RCC 7860 (cell line): ENCODE measurements around the gene TMEM115.

Source experiments
- DNase-seq: peaks from one replicate; pipeline ENCODE4 v3.0.0-alpha.2; 2015; ENCODE audit warnings: low spot score
- FAIRE-seq: peaks from 2 replicates; lab custom pipeline; 2012; peaks lifted over from hg19 to GRCh38; lab: Jason Lieb, UNC

TMEM115 gene, protein sequence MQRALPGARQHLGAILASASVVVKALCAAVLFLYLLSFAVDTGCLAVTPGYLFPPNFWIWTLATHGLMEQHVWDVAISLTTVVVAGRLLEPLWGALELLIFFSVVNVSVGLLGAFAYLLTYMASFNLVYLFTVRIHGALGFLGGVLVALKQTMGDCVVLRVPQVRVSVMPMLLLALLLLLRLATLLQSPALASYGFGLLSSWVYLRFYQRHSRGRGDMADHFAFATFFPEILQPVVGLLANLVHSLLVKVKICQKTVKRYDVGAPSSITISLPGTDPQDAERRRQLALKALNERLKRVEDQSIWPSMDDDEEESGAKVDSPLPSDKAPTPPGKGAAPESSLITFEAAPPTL

DNA sequence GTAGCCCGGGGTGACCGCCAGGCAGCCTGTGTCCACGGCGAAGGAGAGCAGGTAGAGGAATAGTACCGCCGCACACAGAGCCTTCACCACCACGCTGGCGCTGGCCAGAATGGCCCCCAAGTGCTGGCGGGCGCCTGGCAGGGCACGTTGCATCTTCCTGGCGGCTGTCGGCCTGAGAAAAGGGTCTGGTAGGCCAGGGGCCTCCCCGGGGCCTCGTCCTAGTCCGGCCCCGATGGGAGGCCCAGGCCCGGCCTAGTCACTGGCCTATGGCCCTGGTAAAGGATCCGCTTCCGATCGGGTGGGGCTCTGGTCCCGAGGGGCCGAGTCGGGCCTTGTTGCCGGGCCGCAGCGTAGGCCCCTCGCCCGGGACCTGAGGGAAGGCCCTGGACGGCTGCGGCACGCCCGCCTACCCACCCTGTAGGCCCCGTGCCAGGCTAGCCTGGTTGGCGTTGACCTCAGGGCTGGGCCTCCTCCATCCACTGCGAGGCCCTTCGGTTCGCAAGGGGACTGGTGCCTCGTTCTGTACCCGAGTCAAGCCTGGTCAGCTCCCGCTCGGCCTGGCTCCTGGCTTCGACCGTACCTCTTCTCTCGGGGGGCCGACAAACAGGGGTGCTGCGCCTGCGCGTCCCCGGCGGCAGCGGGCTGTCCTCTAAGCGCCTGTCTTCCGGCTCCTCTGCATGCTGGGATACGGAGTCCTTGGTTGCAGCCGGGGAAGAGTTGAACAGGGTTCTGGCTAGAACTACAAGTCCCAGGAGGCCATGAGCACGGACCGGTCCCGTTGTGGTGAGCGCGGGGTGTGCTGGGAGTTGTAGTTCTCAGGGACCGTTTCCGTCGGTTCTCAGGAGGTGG is at the start of gene TMEM115:
TMEM115 (minus strand) TSS at position 611 of the 849 bp plus-strand sequence; CDS start at position 153, 458 bp downstream.
- FAIRE-seq (peak; percentile 84), DNase-seq (peak; percentile 95)

DNA sequence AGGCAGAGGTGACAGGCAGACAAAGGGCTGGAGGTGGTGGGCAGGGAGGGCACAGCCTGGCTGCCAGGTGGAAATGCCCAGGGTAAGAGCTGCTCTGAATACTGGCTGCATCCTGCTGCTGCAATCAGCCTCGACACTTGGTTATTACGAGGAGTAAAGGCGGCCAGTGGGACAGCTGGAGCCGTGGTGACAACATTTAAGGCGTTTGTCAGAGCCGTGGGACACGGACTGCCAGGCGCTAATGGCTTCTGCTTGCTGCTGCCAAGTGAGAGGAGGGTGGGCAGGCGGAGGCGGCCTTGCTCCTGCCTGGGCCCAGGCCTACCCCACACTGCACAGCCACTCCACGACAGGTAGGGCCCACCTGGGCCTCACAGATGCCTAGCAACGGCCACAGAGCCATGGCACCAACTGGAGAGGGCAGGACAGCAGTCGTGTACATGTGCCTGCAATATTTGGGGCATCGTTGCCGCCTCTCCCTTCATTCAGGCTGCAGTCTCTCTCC is 49.2 kb upstream of the TMEM115 start:
- DNase-seq (no peak), FAIRE-seq (no peak)

DNA sequence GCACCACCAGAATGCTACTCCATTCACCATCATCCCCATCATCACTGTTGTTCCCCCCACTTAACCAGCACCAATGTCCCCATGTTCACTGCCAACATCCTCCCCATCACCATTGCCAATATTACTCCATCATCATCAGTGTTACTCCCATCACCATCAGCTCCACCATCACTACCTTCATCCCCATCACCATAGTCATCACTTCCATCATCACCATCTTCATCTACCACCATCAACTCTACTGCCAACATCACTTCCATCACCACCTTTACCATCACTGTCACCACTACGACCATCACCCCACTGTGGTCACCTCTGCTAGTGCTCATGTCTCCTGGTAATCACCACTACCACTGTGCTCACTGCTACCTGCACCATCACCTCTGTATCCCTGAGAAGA is 47.2 kb upstream of the TMEM115 start:
- FAIRE-seq: no peak
- no peak for DNase-seq

DNA sequence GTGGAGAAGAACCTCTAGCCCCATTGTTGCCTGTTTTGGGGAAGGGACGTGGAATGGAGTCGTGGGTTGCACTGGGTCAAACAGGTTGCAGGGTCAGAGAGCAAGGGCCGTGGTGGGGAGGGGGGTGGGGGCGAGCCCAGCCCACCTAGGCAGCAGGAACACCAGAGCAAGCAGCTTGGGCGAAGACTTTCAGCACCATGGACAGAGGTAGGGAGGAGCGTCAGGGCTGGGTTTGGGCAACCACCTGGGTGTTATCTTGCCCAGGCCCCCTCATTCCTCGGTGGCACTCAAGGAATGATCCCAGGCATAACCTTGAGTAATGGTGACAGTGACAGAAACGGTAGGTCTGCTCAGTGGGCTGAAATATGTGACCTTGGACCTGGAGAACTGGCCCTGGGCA is 45.9 kb upstream of the TMEM115 start:
- FAIRE-seq (no peak), DNase-seq (no peak)

DNA sequence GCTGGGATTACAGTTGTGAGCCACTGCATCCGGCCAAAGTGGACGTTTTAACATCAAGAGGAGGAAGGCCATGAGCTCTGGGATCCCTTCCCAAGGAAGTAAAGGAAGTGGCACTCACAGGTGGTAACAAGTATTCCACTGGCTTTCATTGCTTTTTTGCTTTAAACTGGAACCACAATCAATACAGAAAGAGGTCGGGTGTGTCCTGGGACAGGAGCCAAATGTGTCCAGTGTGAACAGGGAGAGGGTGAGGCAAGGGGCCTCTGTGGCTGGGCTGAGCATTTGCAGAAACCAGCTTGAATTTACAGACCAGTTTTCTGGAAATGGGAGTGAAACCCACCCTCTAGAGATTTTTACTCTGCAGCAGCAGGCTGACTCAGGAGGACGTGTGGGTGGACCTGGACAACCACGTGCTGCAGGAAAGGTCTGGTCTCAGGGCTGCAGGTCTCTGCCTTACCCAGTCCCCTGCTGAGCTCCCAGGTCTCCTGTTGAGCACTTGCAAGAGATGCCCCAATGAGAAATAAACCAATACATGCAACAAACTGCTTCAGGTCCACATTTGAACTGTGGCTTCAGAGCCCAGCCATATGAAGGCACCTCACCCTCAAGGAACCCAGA is 42.8 kb upstream of the TMEM115 start:
- FAIRE-seq: no peak
- DNase-seq: no peak

DNA sequence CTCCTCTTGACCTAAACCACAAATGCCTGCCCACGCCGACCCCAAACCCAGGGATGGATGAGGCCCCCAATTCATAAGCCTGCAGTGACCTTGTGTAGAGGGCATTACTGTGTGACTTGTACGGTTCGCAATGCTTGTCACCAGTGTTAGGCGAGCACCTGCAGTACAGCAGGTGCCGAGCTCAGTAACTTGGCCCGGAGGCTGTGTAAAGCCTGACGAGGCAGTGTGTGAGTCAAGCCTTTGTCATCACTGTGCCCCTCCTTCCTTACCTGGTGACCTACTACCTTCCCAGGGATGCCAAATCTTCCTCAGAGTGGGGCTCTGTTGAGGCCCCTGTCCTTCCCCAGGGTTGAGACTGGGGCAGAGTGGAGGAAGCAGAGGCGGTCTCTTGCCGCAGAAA is 37.2 kb upstream of the TMEM115 start:
- DNase-seq: no peak
- FAIRE-seq: no peak

DNA sequence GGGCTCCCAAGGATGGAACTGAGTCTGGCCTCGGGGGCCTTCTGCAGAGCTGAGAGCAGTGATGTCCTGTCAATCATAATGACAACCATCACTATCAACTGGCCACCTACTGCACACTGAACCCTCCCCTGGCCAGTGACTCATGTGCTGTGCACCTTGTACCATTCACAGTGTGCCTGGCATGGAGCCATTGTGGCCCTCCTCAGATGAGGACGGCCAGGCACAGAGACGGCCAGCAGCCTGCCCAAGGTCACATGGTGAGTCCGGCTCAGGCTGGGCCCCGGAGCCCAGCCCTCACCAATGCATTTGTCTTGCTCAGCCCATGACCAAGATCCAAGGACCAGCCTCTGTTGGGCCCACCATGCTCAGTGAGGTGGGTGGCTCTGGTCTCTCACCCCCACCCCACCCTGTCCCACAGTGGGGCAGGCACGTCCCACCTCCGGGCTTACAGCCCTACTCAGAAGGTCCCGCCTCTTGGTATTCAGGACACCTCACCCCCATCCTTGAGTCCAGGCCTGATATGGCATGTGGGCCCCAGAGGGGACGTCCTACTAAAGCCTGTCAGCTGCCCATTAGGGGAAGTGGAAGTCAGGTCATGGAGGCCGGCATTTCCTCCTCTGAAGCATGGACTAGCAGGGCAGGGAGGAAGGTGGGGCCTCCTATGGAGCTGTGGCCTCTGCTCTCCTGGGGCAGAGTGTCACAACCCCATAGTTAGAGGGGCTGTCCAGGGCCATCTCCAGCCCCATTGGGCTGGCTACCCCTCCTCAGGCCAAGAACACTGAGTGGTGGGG is 35.9 kb upstream of the TMEM115 start:
- FAIRE-seq (no peak), DNase-seq (no peak)

DNA sequence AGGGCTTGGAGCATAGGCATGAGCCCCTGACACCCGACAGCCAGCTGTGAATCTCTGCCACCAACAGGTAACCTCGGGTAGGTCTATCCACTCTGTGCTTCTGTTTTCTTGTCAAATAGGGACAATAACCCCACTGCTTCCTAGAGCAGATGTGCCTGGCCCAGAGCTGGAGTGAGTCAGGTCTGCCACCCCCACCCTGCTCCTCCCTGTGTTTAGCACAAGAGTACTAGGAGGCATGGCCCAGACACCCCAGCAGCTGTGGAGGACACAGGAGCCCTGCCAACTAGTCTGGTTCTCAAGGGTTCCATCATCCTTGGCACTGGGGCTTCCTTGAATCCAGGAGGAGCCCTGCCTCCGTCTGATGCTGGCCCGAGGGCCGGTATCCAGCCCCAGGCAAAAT is 33.7 kb upstream of the TMEM115 start:
- DNase-seq (no peak), FAIRE-seq (no peak)

DNA sequence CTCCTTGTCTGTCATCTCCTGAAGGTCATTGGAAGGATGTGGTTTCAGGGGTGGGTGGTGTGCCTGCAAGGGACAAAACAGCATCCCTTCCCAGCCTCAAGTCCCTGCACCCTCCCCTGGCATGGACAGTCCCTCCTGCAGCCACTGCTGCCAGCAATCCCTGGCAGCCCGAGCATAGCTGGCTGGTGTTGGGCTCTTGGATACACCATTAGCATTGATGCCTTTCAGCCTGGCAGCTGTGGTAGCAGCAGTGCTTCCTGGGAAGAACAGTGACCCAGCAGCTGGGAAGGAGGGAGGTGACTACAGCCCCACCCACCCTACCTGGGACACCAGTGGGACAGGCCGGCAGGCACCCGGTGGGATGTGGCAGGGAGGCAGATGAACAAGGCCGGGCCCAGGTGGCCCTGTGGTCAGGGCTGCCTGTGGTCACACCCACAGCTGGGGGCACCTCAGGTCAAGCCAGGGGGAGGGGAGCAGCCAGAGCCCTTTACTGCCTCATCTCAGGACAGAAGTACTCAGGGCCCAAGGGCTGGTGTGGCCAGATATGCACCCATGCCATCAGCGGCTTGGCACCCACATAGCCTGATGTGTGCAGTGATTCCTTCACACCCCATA is 32.9 kb upstream of the TMEM115 start:
- DNase-seq (no peak), FAIRE-seq (no peak)

DNA sequence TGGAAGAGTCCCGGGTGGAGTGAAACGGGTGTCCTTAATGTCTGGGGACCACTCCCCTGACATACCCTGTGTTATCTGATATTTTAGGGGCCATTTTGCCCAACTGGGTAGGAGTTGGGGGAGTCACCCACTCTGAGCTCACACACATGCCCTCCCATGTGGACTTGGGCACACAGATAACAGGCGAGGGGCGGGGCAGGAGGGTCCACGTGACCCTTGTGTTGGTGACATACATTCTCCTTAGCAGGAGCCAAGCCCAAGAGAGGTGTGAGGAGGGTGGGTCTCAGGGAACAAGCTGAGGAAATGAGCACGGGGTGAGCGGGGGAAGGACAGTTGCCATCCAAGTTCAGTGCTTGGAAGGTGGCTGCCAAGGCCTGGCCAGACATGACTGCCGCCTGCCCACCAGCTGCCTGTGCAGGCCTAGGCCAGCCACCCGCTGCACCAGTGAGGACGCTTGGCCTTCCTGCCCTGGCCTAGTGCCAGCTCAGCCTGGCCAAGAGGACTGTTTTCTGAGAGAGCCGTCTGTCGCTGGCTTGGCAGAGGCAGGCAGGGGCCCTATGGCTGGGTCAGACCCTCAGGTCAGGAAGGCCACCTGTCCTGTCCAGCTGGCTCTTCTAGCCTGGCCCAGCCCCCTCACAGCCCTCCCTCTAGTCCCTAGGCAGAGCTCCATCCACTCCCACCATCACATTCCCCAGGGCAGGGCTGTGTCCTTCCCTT is 31.3 kb upstream of the TMEM115 start:
- FAIRE-seq (no peak), DNase-seq (no peak)

DNA sequence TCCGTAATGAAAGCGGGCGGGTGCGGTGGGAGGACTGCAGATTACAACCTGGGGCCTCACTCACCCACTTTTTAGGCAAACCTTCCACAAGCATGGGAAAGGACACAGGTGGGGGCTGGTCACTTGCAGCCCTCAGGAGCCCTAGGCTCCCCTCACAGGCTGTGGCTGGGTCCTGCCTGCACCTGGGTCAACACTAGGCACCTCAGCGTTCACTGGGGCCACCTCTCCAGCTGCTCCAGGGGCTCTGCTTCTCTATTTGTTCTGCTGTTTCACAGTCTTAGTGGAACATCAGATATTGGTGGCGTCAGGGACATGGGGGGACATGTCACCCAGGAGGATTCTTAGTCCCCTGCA is 30.1 kb upstream of the TMEM115 start:
- DNase-seq (no peak), FAIRE-seq (no peak)

DNA sequence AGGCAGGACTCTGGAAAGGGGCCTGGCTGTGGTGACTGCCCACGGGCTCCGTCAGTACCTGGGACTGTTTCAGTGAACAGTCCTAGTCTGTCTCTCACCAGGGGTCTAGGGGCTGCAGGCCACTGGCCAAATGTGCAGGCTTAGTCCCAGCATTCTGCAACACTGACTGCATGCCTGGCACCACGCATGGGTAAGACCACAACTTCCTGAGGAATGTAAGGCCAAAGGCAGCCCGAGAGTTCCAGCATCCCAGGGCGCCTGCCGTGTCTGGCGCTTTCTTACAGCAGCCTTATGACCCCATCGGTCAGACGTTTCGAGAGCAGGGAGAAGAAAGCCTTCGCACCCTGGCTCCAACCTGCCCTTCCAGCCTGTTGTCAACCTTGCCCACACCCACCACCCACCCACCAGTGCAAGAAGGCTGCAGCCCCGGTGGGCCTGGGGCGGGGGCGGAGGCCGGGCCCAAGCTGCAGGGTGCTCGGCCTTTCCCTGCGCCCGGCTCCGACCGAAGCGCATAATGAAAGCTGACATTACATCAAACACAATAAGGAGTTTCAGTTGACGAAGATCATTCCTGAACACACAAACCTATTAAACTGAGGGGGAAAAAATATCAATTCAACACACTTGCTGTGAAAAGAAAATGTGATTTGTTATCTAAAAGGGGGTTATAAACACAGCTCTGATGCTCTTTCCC is 29.5 kb upstream of the TMEM115 start:
- FAIRE-seq (no peak), DNase-seq (no peak)

DNA sequence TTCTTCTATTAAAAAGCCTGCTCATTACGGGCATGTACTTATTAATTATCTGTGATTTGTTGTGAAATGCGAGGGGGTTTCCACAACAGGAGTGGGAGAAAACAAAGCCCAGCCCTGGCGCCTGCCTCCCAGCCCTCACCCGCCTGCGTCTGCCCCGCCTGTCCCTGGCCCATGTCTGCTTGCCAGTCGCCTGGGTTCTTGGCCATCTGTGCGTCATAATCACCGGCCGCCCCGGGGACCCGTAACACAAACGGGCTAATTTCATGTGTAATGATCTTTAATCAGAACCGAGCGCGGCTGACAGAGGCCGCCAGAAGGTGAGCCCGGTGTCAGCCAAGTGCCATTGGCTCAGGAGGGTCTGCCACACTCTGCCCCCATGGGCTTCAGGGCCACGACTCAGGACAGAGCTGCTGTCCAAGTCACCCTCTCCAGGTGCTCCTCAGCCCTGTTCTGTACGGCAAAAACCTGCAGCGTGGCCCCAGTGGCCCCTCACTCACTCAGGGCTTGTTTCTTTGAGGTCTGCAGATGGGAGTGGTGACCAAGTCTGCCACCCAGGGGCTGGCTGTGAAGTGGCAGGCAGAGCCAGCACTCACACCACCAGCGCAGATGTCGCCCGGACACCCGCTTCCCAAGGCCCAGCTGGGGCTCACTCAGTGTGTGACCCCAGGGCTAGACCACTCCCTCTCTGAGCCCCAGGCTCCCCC is 28.8 kb upstream of the TMEM115 start:
- no peak for FAIRE-seq
- no peak for DNase-seq

DNA sequence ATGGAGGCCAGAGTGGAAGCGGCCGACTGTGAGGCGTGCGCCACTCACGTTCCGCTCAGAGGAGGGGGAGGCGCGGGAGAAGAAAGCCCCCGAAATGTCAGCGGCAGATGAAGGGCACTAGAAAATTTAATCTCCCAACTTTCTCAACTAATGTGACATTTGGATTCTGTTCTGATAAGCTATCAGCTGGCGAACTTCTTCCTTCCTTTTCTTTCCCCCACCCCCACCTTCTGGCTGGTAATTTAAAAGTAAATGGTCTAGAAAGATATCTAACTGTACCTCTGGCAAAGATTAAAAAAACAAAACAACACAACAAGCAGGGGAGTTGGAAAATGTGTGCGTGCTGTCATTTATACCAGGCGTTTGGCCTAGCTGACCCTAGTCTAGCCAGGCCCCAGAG is 26.4 kb upstream of the TMEM115 start:
- FAIRE-seq: no peak
- no peak for DNase-seq

DNA sequence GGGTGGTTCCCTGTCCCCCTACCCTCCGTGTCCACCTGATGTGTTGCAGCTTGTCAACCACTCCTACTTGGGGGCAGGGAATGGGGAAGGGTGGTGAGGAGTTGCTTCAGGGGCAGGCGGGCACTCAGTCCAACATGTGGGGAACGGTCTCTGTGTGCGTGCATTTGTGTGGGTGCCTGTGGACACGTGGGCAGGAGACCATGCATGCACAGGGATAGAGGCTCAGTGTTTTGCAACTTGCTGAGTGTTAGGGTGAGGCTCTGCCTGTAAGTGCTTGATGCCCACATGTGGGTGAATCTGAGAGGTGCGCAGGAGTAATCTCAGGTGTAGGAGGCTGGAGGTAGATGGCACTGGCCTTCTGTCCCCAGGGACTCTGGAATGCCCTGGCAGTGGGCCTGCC is 24.4 kb upstream of the TMEM115 start:
- FAIRE-seq: no peak
- no peak for DNase-seq

DNA sequence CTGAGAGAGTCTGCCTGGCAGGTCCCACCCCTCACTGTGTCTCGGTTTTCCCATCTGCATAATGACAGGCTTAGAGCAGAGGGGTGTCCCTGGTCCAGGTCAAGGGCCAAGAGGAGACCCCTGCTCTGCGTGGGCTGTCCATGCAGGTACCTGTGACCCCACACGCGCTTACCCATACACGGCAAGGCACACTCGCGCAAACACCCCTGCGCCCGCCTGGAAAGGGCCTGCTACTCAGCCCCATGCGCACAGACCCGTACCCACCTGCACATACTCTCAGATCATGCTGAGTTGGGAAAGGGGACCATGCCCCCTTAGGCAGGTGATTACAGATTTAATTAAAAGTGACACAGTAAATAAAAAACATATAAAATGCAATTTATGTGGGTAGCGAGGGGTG is 23.4 kb upstream of the TMEM115 start:
- DNase-seq (no peak), FAIRE-seq (no peak)

DNA sequence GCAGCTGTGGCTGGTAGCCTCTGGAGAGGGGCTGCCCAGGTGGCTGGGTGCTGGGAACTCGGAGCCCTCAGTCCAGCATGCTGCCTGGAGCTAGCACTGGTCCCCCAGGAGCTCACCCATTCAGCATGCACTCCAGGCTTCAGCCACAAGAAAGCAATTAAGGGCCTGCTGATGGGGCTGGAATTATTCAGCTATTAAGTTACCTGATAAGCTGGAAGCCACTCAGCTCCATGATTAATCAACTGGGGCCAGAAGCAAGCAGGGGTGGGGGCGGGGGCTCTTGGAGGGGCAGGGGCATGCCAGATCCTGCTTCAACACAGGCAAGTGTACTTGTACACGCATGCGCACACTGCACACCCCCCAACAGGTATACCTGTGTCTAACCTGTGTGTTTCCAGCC is 22.1 kb upstream of the TMEM115 start:
- FAIRE-seq: no peak
- DNase-seq: no peak

DNA sequence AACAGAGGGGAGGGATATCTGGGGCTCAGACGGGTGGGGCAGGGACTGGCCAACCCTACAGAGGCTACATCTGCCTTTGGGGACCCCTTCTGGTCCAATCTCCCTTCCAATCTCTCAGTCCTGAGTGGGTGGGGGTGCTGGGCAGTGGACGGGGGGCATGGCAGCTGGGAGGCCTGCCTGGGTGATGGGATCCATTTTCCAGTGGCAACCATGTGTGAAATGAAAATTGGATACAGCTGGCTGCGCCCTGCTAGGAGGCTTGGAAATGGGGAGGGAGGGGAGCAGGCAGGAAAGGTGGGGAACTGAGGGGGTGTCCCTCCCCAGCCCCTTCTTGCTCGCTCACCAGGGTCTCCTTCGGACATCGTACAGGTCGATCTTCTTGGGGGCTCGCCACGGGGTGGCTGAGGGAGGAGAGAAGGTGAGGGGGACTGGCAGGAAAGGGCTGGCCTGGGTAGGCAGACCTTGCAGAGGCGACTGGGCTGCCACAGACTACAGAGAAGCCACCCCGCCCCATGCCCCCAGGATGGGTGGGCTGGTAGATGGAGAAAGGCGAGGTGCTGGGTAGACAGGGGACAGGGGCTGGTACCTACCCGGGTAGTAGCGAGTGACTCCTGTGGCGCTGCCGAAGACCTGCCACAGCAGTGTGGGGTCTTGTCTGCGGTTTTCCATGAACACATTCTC is 21.2 kb upstream of the TMEM115 start:
- DNase-seq (no peak), FAIRE-seq (no peak)
